Measurements from ENCODE around the gene GPRASP1.
"Not testable (repeated sequence)": the region's sequence is repeated elsewhere in the genome, so short reads cannot be mapped to it uniquely, and the experiment has no call there.

The GPRASP1 gene

DNA sequence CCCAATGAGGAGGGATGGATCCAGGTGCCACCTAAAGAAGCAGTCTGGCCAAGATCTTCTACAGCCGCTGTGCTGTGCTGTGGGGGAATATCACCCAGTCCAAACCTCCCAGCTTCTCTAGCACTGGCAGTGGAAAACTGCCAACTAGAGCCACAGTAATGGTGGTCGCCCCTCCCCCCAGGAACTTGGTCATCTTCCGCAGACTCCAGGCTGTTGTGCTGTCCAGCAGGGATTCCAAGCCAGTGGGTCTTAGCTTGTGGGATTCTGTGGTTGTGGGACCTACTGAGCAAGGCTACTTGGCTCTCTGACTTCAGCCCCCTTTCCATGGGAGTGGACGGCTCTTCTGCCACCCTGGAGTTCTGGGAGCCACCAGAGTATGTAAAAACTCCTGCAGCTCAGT, 18.2 kb downstream of the GPRASP1 start:
- Histone ChIP-seq H3K4me1 (ENCODE audit: low read length) (peaks cover 4% of the 10 kb centered on the region; the same call in 1 of the 2 replicates), H3K9me3 (replicated peaks; ENCODE audit: insufficient read depth, low read length) (no peaks in the 10 kb centered on the region), H4K20me1 (ENCODE audit: insufficient read depth, low read length) (no peaks in the 10 kb centered on the region), H3K27me3 (replicated peaks; ENCODE audit: insufficient read depth, low read length) (no peaks in the 10 kb centered on the region), H3K4me2 (ENCODE audit: low read depth, low read length) (no peak overlapping the region), H3K36me3 (replicated peaks; ENCODE audit: insufficient read depth, low read length) (no peaks in the 10 kb centered on the region), H3K9me2 (replicated peaks; ENCODE audit: insufficient read depth, low read length) (no peaks in the 10 kb centered on the region), H3K79me2 (ENCODE audit: low read length) (no peaks in the 10 kb centered on the region), H3K9ac (ENCODE audit: low read length) (no peak overlapping the region), H3K4me3 (ENCODE audit: low read length) (no peak overlapping the region), H3F3A (ENCODE audit: insufficient read depth, low read length) (no peaks in the 10 kb centered on the region), H2AFZ (ENCODE audit: low read length) (no peak overlapping the region), H3K27ac (ENCODE audit: low read length) (no peak overlapping the region)
- TF ChIP-seq EZH2 (optimal IDR thresholded peaks at IDR 0.05; ENCODE audit: low read depth, low read length) (no peak), EZH2phosphoT487 (IDR thresholded peaks at IDR 0.05; ENCODE audit: low read length) (no peak)
- TF ChIP-seq, protein P1, sequence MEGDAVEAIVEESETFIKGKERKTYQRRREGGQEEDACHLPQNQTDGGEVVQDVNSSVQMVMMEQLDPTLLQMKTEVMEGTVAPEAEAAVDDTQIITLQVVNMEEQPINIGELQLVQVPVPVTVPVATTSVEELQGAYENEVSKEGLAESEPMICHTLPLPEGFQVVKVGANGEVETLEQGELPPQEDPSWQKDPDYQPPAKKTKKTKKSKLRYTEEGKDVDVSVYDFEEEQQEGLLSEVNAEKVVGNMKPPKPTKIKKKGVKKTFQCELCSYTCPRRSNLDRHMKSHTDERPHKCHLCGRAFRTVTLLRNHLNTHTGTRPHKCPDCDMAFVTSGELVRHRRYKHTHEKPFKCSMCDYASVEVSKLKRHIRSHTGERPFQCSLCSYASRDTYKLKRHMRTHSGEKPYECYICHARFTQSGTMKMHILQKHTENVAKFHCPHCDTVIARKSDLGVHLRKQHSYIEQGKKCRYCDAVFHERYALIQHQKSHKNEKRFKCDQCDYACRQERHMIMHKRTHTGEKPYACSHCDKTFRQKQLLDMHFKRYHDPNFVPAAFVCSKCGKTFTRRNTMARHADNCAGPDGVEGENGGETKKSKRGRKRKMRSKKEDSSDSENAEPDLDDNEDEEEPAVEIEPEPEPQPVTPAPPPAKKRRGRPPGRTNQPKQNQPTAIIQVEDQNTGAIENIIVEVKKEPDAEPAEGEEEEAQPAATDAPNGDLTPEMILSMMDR (IDR thresholded peaks at IDR 0.05; ENCODE audit: low read length): no peak
- DNase-seq: no peak

DNA sequence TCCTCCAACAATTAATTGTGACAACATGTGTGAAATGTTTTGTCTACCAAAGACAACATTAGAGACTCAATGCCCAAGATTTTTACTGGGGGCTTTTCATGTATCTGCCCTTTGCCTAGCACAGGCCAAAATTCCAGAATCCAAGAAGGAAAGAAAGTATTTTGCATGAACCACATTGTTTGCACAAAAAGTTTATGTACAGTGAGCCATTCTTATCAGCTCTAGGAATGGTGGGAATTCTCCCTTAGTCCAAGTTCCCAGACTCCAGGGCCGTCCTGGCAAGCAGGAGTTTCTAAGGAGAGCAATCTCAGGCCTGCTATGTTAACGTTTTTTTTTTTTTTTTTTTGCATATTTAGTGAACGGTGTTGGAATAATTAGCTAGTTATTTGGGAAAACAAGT, 21.6 kb downstream of the GPRASP1 start:
- no peak for DNase-seq
- no peak overlapping the region for H3K9ac ChIP-seq (ENCODE audit: low read length)
- H4K20me1 ChIP-seq (ENCODE audit: insufficient read depth, low read length): no peaks in the 10 kb centered on the region
- no peaks in the 10 kb centered on the region for H3K4me1 ChIP-seq (ENCODE audit: low read length)
- no peaks in the 10 kb centered on the region for H3K79me2 ChIP-seq (ENCODE audit: low read length)
- H2AFZ ChIP-seq (ENCODE audit: low read length): no peak overlapping the region
- no peak overlapping the region for H3K27ac ChIP-seq (ENCODE audit: low read length)
- H3K27me3 ChIP-seq (replicated peaks; ENCODE audit: insufficient read depth, low read length): no peaks in the 10 kb centered on the region
- H3F3A ChIP-seq (ENCODE audit: insufficient read depth, low read length): no peaks in the 10 kb centered on the region
- H3K4me3 ChIP-seq (ENCODE audit: low read length): no peak overlapping the region
- TF ChIP-seq, protein P1 (IDR thresholded peaks at IDR 0.05; ENCODE audit: low read length): no peak
- TF ChIP-seq EZH2phosphoT487 (IDR thresholded peaks at IDR 0.05; ENCODE audit: low read length) (no peak), EZH2 (optimal IDR thresholded peaks at IDR 0.05; ENCODE audit: low read depth, low read length) (no peak)
- H3K4me2 ChIP-seq (ENCODE audit: low read depth, low read length): no peak overlapping the region
- no peaks in the 10 kb centered on the region for H3K9me2 ChIP-seq (replicated peaks; ENCODE audit: insufficient read depth, low read length)
- no peaks in the 10 kb centered on the region for H3K36me3 ChIP-seq (replicated peaks; ENCODE audit: insufficient read depth, low read length)
- no peaks in the 10 kb centered on the region for H3K9me3 ChIP-seq (replicated peaks; ENCODE audit: insufficient read depth, low read length)

- not testable (repeated sequence) for H2AFZ ChIP-seq (ENCODE audit: low read length); H3K27me3 ChIP-seq (replicated peaks; ENCODE audit: insufficient read depth, low read length); H3K4me3 ChIP-seq (ENCODE audit: low read length); H3K36me3 ChIP-seq (replicated peaks; ENCODE audit: insufficient read depth, low read length); H3K27ac ChIP-seq (ENCODE audit: low read length); H3K4me2 ChIP-seq (ENCODE audit: low read depth, low read length); H3K9me3 ChIP-seq (replicated peaks; ENCODE audit: insufficient read depth, low read length); H3K4me1 ChIP-seq (ENCODE audit: low read length); H3K9me2 ChIP-seq (replicated peaks; ENCODE audit: insufficient read depth, low read length); H4K20me1 ChIP-seq (ENCODE audit: insufficient read depth, low read length); H3K9ac ChIP-seq (ENCODE audit: low read length); H3K79me2 ChIP-seq (ENCODE audit: low read length); H3F3A ChIP-seq (ENCODE audit: insufficient read depth, low read length); DNase-seq
These were observed 26.2 kb downstream of the GPRASP1 start for GRCh38 chrX:102677479-102677878.

GRCh38 chrX:102684772-102685520, 33.7 kb downstream of the GPRASP1 start:
- peaks cover 3% of the 10 kb centered on the region; the same call in 1 of the 2 replicates for H3F3A ChIP-seq (ENCODE audit: insufficient read depth, low read length)
- H3K27ac ChIP-seq (ENCODE audit: low read length): no peak overlapping the region; the same call in 1 of the 2 replicates
- H4K20me1 ChIP-seq (ENCODE audit: insufficient read depth, low read length): no peaks in the 10 kb centered on the region
- H3K4me3 ChIP-seq (ENCODE audit: low read length): no peak overlapping the region
- peak overlapping the region; percentile 24; the same call in 1 of the 2 replicates for H3K4me2 ChIP-seq (ENCODE audit: low read depth, low read length)
- no peaks in the 10 kb centered on the region for H3K36me3 ChIP-seq (replicated peaks; ENCODE audit: insufficient read depth, low read length)
- no peak overlapping the region for H2AFZ ChIP-seq (ENCODE audit: low read length)
- DNase-seq: peak; percentile 33
- no peak overlapping the region for H3K9ac ChIP-seq (ENCODE audit: low read length)
- H3K9me2 ChIP-seq (replicated peaks; ENCODE audit: insufficient read depth, low read length): no peaks in the 10 kb centered on the region
- H3K27me3 ChIP-seq (replicated peaks; ENCODE audit: insufficient read depth, low read length): no peaks in the 10 kb centered on the region
- H3K4me1 ChIP-seq (ENCODE audit: low read length): peaks cover 5% of the 10 kb centered on the region
- no peaks in the 10 kb centered on the region for H3K79me2 ChIP-seq (ENCODE audit: low read length)
- no peaks in the 10 kb centered on the region for H3K9me3 ChIP-seq (replicated peaks; ENCODE audit: insufficient read depth, low read length)
- TF ChIP-seq EZH2phosphoT487 (IDR thresholded peaks at IDR 0.05; ENCODE audit: low read length) (no peak), EZH2 (optimal IDR thresholded peaks at IDR 0.05; ENCODE audit: low read depth, low read length) (no peak)
- TF ChIP-seq, protein P1 (IDR thresholded peaks at IDR 0.05; ENCODE audit: low read length): no peak
